LHCN-M2 (cell line): ENCODE data around the gene TMPRSS15. TPM values are rescaled to one million over a fixed set of nuclear protein-coding genes. Genes with fewer than 3 reads are reported as not detected.

Source experiments
- DNase-seq: peaks from one replicate; pipeline ENCODE4 v3.0.0-alpha.2; 2012; ENCODE audit warnings: low read depth
- total RNA-seq: library from RNA; depleted of rRNA; stranded (reverse); fragments of >200 nt; gene quantifications from 2 replicates; pipeline ENCODE4 v1.2.3, GENCODE V29; 2014; rRNA removed

The TMPRSS15 gene
- total RNA-seq, 1 experiment from 2014 or later: not detected

GRCh38 chr21:18245464-18245967, 158.1 kb downstream of the TMPRSS15 start:
- peak; percentile 1 for DNase-seq

- DNase-seq: peak; percentile 0
Observed at GRCh38 chr21:18244671-18245463, 158.7 kb downstream of the TMPRSS15 start, which contains the start of gene CHODL. CHODL (plus strand) TSS chr21:18244833; CDS start chr21:18245224, 391 bp downstream.

- DNase-seq: no peak
Observed at GRCh38 chr21:18235545-18235944, 168.0 kb downstream of the TMPRSS15 start.

- DNase-seq: no peak
Observed at GRCh38 chr21:18228060-18228739, 175.4 kb downstream of the TMPRSS15 start.

GRCh38 chr21:18222346-18222745, 181.2 kb downstream of the TMPRSS15 start:
- DNase-seq: no peak

- DNase-seq: no peak
Observed at GRCh38 chr21:18220498-18220897, 183.1 kb downstream of the TMPRSS15 start.

Other genes starting within 250 kb of the TMPRSS15 start
- 0.19 TPM in 1 of 2 replicates, not detected in the other for gene CHODL, start 159.0 kb downstream of the TMPRSS15 start, total RNA-seq